ENCODE results near the gene REST. TPM values are rescaled to one million over a fixed set of nuclear protein-coding genes. Genes with fewer than 3 reads are reported as not detected.
"Not testable (repeated sequence)": the region's sequence is repeated elsewhere in the genome, so short reads cannot be mapped to it uniquely, and the experiment has no call there.

The REST gene, protein sequence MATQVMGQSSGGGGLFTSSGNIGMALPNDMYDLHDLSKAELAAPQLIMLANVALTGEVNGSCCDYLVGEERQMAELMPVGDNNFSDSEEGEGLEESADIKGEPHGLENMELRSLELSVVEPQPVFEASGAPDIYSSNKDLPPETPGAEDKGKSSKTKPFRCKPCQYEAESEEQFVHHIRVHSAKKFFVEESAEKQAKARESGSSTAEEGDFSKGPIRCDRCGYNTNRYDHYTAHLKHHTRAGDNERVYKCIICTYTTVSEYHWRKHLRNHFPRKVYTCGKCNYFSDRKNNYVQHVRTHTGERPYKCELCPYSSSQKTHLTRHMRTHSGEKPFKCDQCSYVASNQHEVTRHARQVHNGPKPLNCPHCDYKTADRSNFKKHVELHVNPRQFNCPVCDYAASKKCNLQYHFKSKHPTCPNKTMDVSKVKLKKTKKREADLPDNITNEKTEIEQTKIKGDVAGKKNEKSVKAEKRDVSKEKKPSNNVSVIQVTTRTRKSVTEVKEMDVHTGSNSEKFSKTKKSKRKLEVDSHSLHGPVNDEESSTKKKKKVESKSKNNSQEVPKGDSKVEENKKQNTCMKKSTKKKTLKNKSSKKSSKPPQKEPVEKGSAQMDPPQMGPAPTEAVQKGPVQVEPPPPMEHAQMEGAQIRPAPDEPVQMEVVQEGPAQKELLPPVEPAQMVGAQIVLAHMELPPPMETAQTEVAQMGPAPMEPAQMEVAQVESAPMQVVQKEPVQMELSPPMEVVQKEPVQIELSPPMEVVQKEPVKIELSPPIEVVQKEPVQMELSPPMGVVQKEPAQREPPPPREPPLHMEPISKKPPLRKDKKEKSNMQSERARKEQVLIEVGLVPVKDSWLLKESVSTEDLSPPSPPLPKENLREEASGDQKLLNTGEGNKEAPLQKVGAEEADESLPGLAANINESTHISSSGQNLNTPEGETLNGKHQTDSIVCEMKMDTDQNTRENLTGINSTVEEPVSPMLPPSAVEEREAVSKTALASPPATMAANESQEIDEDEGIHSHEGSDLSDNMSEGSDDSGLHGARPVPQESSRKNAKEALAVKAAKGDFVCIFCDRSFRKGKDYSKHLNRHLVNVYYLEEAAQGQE
- 43.9 and 47.3 TPM in 2 replicates for total RNA-seq

DNA sequence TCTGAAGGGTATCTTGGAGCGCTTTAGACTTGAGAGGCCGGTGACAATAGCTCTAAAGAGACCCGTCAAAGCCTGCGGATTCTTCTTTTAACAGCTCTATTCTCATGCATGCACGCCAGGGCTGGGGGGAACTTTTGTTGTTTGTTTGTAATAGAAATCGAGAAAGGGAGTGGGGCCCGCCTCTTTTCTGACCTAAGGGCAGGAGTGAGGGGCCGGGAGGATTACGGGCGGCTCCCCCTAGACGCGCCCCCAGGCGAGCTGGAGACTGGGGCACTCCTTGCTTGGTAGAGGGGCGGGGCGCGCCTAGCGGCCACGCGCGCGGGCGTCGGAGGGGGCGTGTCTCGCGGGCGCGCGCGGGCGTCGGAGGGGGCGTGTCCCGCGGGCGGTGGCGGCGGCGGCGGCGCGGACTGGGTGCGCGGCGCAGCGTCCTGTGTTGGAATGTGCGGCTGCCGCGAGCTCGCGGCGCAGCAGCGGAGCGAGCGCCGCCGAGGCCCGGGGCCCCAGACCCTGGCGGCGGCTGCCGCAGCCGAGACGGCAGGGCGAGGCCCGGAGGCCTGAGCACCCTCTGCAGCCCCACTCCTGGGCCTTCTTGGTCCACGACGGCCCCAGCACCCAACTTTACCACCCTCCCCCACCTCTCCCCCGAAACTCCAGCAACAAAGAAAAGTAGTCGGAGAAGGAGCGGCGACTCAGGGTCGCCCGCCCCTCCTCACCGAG is at the start of gene REST:
REST (plus strand) TSS at position 412 of the 717 bp plus-strand sequence. CDS start 2,739 bp downstream, outside the sequence.
- intact Hi-C loops (cut with micrococcal nuclease): loop anchor here (1.0 to 10.0 kb wide), 9 partner anchors 71 to 1363 kb away; partner anchors contain the start of genes AASDH, CEP135, CLOCK and PPAT

GRCh38 chr4:56859841-56860240 is 47.9 kb upstream of the REST start:
- intact Hi-C loops (cut with micrococcal nuclease): loop anchor here (10.0 kb wide), 1 partner anchor 65 kb away; no protein-coding TSS in a partner anchor

DNA sequence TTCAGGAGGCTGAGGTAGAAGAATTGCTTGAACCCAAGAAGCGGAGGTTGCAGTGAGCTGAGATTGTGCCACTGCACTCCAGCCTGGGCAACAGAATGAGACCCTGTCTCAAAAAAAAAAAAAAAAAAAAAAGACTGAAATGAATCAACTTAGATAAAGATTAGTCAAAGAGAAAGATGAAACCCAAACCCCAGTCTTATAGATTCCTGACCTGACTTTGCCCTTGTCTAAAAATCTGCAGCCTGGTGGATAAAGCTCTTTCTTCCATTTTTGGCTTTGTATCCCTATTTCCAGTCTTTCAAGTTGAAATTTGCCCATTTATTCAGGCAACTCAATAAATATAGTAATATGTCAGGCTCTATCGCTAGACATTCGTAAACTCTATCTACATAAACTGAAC is 46.9 kb upstream of the REST start:
- intact Hi-C loops (cut with micrococcal nuclease): loop anchor here (10.0 kb wide), 1 partner anchor 64 kb away; no protein-coding TSS in a partner anchor

DNA sequence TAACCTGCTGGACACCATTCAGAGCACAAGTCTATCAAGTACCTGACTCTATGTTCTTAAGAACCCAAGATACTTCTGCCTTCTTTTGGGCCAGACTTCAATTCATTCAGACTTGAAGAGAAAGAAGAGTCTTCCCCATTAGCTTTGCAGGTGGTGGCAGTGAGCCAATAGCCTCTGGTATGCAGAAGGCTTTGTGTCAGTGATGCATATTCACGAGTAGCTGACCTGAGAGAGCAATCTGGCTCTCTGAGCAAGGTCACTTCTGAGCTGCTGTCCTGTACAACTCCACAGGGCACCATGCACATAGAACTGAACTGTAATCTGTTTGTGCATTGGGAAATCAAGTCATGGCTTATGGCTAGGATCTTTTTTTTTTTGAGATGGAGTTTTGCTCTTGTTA is 46.3 kb upstream of the REST start:
- intact Hi-C loops (cut with micrococcal nuclease): loop anchor here (10.0 kb wide), 1 partner anchor 63 kb away; no protein-coding TSS in a partner anchor

GRCh38 chr4:56863441-56864139 is 44.1 kb upstream of the REST start:
- intact Hi-C loops (cut with micrococcal nuclease): loop anchor here (10.0 kb wide), 1 partner anchor 61 kb away; no protein-coding TSS in a partner anchor

DNA sequence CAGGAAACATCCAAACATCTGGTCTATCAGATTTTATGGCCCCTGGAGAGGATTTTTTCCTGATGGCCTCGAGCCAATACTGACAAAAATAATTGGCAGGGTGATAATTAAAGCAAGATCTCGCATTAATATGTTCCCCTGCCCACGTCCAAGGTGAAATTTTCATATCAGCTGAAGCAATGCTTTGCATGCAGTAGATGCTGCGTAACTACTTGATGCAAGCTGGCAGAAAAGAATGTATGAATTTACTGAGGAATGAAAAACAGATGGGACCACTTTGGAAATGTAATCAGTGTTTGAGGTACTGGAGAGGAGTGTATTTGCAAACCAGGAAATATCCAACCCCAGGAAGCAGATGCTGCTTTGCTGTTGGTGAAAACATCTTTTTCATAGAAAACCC is 36.8 kb upstream of the REST start:
- intact Hi-C loops (cut with micrococcal nuclease): no loop called here

DNA sequence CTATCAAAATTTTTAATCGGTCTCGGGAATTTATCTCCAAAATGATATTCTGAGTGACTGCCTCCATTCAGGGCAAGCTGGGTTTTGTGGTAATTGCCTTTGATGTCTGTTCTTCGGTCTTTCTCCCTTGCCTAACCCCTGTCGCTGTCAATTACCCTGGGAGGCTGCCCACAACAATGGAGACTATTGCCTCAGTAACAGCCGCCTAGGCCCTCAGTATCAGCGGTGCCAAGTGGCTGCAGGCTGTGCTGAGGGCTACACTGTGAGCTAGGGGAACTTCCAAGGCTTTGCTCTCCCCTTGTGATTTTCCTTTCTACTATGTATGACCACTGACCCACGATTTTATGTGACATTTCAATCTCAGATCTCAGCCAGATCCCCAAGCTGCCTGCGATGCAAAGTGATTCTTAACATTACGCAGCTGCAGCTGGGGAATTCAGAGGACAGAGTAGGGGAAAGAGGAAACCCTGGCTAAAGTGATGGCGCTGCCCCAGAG is 36.3 kb upstream of the REST start:
- intact Hi-C loops (cut with micrococcal nuclease): no loop called here

DNA sequence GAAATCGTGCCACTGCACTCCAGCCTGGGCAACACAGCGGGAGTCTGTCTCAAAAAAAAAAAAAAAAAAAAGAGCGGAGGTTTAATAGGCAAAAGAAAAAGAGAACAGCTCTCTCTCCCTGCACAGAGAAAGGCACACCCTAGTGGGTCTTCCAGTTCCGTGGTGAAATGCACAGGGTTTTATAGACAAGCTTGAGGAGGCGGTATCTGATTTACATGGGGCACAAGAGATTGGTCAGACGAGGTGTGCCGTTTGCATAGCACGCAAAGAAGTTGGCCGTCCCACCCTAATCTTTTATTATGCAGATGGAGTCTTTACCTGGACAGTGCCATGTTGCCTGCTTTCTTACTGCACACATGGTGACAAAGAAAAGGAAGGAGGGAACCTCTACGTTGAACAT is 33.5 kb upstream of the REST start:
- intact Hi-C loops (cut with micrococcal nuclease): no loop called here

DNA sequence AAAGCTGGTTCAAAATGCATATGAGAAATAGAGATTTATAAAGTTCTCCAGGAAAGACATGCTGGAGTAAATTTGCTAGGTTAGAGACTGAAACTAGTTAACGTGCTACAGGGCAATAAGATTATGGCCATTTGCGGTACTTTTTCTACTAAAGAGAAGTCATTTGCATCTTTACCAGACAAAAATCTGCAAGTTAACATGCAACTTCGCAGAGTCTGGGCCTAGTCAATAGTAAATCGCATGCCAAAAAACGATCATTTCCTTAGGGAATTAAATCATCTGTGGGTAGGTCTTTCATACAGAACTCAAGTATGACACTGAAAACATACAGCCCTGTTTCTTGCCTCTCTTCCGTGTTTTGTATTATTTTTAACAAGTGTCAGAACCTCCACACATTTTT is 32.8 kb upstream of the REST start:
- intact Hi-C loops (cut with micrococcal nuclease): no loop called here

DNA sequence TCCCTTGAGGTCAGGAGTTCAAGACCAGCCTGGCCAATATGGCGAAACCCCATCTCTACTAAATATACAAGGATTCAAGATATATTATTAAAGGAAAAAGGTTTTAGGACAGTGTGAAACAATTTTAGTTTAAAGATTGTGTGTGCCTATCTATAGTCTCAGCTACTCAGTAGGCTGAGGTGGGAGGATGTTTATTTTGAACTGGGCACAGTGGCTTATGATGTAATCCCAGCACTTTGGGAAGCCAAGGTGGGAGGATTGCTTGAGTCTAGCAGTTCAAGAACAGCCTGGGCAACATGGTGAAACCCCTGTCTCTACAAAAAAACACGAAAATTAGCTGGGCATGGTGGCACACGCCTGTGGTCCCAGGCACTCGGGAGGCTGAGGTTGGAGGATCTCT is 31.4 kb upstream of the REST start:
- intact Hi-C loops (cut with micrococcal nuclease): no loop called here

DNA sequence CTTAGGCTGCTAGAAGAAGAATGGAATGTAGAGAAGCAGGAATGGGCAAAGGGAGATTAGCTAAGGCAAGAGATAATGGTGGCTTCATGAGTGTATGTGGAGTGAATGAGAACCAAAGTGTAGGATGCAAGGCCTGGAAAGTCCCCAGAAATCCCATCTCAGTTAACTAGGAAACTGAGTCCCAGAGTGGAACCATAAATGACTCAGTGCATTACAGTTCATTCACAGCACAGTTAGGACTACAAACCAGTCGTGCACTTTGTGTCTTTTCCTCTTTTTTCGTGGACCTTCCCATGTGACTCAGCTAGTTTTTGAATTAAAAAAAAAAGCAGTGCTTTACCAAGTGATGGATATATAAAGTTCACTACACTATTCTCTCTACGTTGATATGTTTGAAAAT is 27.7 kb upstream of the REST start:
- intact Hi-C loops (cut with micrococcal nuclease): no loop called here

DNA sequence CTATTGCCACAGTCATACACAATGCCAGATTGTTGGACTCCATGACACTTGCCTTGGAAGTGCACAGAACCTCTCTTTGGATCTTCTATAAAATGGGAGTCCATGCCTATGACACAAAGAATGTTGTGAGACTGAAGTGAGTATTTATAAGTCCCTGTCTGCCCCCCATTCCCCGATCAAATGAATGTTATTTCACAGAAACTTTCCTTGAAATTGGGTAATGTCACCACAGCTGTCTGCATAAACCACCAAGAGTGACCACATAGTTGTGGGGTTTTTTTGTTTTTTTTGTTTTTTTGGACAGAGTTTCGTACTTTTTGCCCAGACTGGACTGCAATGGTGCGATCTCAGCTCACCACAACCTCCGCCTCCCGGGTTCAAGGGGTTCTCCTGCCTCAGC is 27.1 kb upstream of the REST start:
- intact Hi-C loops (cut with micrococcal nuclease): no loop called here

DNA sequence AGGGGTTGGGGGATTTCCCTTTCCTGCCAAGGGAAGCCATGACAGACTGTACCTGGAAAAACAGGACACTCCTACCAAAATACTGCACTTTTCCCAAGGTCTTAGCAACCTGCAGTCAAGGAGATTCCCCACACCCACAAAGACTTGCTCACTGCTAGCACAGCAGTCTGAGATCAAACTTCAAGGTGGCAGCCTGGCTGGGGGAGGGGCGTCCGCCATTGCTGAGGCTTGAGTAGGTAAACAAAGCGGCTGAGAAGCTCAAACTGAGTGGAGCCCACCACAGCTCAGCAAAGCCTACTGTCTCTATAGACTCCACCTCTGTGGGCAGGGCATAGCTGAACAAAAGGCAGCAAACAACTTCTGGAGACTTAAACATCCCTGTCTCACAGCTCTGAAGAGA is 23.2 kb upstream of the REST start:
- intact Hi-C loops (cut with micrococcal nuclease): not testable (repeated sequence)

GRCh38 chr4:56892691-56893090 is 15.0 kb upstream of the REST start:
- intact Hi-C loops (cut with micrococcal nuclease): no loop called here

DNA sequence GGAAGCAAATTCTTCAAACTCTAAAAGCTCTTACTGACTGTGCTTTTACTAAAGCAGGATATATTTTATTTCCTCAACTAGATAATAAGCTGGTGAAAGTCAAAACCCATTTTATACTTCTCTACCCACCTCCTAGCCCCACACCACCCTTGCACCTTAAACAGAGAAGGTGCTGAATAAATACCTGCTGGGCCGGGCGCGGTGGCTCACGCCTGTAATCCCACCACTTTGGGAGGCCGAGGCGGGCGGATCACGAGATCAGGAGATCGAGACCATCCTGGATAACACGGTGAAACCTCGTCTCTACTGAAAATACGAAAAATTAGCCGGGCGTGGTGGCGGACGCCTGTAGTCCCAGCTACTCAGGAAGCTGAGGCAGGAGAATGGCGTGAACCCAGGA is 9.9 kb upstream of the REST start:
- intact Hi-C loops (cut with micrococcal nuclease): not testable (repeated sequence)

DNA sequence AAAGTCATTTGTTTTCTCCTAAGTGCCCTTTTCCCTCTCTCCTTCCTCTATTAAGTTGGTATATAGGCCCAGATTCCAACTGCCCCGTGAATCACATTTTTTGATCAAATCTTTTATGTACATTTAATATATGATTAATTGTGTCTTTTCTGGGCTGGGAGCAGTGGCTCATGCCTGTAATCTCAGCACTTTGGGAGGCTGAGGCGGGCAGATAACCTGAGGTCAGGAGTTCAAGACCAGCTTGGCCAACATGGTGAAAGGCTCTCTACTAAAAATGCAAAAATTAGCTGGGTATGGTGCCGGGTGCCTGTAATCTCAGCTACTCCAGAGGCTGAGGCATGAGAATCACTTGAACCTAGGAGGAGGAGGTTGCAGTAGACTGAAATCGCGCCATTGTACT is 7.5 kb upstream of the REST start:
- intact Hi-C loops (cut with micrococcal nuclease): loop anchor here (10.0 kb wide), 2 partner anchors 365 to 1355 kb away; partner anchors contain the start of gene CLOCK

GRCh38 chr4:56902703-56903102 is 5.0 kb upstream of the REST start:
- intact Hi-C loops (cut with micrococcal nuclease): loop anchor here (10.0 kb wide), 2 partner anchors 368 to 1358 kb away; partner anchors contain the start of gene CLOCK

GRCh38 chr4:56905796-56906195 is 1.9 kb upstream of the REST start:
- intact Hi-C loops (cut with micrococcal nuclease): loop anchor here (5.0 to 10.0 kb wide), 3 partner anchors 83 to 1361 kb away; partner anchors contain the start of genes CLOCK and SPINK2
